Activated CD4-positive, alpha-beta T cell treated with anti-CD3 and anti-CD28 coated beads, Interleukin-2, Interleukin-4, amounts not matched to agents 100 ng/mL and 50 ng/mL, durations not matched to agents 16 hours and 8 hours (primary cell): ENCODE measurements around the gene RETREG2.
"Not testable (repeated sequence)": the region's sequence is repeated elsewhere in the genome, so short reads cannot be mapped to it uniquely, and the experiment has no call there.

Source experiments
- DNase-seq: peaks from one replicate; pipeline ENCODE4 v3.0.0-alpha.2; 2020; ENCODE audit warnings: low spot score

The RETREG2 gene

DNA sequence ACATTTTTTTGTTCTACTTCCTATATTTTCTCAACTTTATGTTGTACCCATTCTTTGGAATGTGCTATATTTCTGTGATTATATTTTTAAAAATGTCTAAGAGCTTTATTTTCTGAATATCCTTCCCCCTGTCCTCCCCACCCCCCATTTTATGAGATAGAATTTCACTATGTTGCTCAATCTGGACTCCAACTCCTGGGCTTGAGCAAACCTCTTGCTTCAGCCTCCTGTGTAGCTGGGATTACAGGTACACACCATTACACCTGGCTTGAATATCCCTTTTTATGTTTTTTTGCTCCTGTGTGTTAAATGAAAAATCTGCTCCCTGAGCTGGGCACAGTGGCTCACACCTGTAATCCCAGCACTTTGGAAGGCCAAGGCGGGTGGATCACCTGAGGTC is 19.3 kb downstream of the RETREG2 start:
- DNase-seq, result no peak

DNA sequence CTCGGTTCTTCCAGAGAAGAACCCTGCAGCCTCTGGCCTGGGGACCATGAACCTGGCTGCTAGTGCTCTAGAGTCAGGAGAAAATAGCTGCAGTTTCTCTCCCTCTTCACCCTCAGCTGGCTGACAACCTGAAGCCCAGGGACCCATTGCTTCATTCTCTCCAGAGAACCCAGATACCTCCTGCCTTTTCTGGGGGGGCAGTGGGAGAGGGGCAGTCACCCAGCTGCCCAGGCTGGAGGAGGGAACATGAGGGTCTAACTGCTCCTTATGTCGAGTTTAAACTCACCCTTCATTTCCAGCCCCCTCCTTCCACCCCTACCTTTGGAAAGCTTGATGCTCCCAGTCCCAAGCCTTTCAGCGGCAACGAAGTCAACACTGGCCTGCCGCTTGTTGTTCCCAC is 20.9 kb downstream of the RETREG2 start:
- no peak for DNase-seq

DNA sequence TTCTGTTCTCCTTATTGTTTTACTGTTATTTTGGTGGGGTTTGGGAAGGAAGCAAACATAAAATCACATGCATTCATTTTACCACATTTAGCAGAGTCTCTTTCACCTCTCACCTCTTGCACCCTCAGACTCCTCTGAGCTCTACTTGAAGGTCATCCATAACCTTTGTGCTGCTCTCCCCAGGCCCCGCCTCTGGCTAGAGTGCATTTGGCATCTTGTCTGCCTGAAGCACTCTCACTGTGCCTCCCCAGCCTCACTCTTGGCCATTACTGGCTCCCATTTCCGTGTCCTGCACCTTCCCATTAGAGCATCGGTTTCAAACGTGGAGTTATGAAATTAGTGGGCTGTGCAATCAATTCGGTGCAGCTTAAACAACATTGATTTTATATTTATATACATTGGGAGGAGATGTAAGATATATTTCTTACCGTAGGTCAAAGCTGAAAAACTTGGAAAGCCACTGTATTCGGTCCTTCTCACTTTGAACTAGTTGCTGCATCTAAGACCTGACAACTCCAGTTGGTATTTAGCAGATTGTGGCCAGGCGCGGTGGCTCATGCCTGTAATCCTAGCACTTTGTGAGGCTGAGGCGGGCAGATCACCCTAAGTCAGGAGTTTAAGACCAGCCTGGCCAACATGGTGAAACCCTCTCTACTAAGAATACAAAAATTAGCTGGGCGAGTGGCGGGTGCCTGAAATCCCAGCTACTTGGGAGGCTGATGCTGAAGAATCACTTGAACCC is 21.6 kb downstream of the RETREG2 start:
- no peak for DNase-seq

DNA sequence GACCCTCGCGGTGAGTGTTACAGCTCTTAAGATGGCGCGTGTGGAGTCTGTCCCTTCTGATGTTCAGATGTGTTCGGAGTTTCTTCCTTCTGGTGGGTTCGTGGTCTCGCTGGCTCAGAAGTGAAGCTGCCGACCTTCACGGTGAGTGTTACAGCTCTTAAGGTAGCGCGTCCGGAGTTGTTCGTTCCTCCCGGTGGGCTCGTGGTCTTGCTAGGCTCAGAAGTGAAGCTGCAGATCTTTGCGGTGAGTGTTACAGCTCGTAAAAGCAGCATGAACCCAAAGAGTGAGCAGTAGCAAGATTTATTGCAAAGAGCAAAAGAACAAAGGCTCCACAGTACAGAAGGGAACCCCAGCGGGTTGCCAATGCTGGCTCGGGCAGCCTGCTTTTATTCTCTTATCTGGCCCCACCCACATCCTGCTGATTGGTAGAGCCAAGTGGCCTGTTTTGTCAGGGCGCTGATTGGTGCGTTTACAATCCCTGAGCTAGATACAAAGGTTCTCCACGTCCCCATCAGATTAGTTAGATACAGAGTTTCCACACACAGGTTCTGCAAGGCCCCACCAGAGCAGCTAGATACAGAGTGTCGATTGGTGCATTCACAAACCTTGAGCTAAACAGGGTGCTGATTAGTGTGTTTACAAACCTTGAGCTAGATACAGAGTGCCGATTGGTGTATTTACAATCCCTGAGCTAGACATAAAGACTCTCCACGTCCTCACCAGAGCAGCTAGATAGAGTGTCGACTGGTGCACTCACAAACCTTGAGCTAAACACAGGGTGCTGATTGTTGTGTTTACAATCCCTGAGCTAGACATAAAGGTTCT is 22.6 kb downstream of the RETREG2 start:
- not testable (repeated sequence) for DNase-seq

DNA sequence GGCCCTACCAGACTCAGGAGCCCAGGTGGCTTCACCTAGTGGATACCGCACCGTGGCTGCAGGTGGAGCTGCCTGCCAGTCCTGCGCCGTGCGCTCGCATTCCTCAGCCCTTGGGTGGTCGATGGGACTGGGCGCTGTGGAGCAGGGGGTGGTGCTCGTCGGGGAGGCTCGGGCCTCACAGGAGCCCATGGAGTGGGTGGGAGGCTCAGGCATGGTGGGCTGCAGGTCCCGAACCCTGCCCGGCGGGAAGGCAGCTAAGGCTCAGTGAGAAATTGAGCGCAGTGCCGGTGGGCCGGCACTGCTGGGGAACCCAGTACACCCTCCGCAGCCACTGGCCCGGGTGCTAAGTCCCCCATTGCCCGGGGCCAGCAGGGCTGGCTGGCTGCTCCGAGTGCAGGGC is 23.3 kb downstream of the RETREG2 start:
- not testable (repeated sequence) for DNase-seq

DNA sequence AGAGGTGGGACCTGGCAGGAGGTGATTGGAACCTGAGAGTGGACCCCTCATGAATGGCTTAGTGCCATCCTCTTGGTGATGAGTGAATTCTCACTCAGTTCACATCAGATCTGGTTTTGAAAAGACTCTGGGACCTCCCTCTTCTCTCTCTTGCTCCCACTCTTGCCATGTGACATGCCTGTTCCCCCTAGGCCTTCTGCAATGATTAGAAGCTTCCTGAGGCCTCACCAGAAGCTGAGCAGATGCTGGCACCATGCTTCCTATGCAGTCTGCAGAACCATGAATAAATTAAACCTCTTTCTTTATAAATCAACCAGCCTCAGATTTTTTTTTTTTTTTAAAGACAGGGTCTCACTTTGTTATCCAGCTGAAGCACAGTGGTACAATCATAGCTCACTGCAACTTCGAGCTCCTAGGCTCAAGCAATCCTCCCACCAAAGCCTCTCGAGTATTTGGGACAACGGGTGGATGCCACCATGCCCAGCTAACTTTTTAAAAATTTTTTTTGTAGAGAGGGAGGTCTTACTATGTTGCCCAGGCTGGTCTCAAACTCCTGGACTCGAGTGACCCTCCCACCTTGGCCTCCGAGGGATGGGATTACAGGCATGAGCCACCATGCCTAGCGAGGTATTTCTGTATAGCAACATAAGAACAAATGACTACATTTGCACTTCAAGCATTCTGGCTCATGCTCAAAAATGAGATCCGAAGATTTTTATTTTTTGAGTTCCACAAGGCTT is 26.5 kb downstream of the RETREG2 start:
- DNase-seq, result no peak

DNA sequence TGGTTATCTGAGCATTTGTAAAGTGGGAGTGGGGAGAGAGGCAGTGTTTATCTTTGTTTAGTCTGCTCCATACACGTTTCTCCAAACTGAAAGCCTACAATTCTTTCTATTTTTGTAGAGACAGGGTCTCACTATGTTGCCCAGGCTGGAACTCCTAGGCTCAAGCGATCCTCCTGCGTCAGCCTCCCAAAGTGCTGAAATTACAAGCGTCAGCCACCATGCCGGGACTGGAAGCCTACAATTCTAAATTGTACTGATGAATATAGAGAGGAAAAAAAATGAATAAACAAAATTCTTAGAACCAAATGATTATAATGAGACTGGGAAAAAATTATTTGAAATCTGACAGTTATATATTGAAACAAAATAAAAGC is 27.1 kb downstream of the RETREG2 start:
- DNase-seq, result no peak

DNA sequence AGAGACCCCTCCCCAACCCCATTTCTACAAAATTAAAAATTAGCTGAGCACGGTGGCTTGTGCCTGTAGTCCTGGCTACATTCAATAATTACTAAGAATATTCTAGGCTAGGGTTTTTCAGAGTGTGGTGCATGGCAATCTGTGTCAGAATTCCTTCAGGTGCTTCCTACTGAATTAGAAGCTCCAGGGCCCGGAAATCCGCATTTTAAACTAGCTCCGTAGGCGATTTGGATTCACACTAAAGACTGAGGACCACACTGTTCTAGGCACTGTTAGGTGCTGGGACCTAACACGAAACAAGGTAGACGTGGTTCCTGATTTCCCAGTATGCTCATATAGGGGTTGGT is 27.9 kb downstream of the RETREG2 start:
- no peak for DNase-seq

DNA sequence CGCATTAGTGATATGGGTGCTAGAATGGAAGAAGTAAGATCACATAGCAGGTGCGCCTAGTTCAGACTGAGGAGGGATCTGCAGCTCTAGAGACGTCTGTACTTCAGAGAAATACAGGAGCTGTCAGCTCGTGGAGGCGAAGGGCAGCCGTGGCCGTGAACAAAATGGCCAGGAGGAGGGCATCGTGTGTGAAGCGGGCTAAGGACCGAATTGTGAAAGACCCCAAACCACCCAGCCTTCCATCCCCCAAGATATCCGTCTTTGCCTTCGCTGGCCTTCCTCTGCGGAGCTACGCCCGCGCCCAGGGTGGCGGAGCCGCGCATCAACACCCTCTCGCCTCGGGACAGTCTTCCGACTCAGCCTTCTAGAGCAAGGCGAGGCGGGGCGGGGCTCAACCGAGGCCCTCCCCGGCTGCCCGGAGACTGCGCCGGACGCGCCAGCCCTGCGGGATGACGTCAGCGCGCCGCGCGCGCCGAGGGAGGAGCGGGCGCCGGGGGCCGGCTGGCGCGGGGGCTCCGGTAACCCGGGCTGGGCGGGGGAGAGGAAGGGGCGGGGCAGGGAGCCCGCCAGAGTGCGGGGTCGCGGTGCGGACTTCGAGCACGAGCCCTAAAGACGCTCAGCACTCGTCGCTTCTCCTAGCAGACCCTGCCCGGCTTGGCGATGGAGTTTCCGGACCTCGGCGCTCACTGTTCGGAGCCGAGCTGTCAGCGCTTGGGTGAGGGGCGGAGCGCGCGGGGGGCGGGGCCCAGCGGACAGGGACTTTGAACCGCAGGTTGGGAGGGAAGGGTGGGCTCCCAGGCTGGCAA is 28.5 kb downstream of the RETREG2 start, which contains the start of gene ZFAND2B:
TSS of gene ZFAND2B (plus strand) at position 455 of the 806 bp plus-strand sequence. CDS start at position 661, 206 bp downstream.
- DNase-seq, result peak; percentile 93

DNA sequence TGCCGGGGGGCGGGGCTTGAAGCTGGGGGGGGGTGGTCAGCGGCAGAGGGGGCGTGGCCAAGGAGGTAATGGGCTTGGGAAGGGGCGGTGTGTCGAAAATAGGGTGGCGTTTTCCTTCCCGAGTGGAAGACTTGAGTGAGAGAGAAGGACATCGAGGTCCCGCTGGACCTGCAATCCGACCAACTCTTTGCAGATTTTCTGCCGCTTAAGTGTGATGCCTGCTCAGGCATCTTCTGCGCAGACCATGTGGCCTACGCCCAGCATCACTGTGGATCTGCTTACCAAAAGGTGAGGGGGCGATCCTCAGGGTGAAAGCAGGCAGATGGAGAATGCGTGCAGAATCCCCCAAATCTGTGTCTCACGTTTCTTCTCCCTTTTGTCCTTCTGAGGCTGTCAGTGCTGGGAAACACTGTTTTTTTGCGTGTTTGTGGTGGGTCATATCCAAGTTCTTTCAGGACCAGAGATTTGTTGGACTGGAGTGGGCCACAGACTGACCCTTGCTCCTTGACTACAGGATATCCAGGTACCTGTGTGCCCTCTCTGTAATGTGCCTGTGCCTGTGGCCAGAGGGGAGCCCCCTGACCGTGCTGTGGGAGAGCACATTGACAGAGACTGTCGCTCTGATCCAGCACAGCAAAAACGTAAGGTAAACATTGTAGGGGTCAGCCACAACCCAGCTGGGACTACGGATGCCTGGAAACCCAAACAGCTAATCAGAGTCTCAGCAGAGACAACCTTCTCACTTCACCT is 29.2 kb downstream of the RETREG2 start:
- no peak for DNase-seq

DNA sequence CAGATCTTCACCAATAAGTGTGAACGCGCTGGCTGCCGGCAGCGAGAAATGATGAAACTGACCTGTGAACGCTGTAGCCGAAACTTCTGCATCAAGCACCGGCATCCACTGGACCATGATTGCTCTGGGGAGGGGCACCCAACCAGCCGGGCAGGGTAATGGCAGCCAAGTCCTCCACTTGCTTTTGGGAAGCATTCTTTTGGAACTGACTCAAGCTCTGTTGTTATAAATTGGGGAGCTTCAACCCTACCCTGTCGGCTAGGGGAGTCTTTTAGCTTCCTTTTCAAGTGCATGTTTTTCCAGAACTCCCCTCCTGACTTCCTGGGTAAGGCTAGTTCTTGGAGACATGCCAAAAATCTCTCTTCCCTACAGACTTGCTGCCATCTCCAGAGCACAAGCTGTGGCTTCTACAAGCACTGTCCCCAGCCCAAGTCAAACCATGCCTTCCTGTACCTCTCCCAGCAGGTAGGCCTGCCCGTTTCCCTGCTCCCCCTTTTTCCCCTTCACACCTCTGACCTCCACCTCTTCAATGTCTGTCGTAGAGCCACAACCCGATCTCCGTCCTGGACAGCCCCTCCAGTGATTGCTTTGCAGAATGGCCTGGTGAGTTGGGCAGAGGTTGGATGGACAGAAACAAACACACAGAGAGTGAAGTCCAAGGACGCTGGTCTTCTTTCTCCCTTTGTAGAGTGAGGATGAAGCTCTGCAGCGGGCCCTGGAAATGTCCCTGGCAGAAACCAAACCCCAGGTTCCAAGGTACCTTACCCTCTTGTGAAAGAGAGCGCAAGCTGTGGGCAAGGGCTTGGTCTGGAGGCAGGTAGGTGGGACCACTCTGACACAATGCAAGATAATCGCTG is 30.0 kb downstream of the RETREG2 start:
- DNase-seq, result no peak

DNA sequence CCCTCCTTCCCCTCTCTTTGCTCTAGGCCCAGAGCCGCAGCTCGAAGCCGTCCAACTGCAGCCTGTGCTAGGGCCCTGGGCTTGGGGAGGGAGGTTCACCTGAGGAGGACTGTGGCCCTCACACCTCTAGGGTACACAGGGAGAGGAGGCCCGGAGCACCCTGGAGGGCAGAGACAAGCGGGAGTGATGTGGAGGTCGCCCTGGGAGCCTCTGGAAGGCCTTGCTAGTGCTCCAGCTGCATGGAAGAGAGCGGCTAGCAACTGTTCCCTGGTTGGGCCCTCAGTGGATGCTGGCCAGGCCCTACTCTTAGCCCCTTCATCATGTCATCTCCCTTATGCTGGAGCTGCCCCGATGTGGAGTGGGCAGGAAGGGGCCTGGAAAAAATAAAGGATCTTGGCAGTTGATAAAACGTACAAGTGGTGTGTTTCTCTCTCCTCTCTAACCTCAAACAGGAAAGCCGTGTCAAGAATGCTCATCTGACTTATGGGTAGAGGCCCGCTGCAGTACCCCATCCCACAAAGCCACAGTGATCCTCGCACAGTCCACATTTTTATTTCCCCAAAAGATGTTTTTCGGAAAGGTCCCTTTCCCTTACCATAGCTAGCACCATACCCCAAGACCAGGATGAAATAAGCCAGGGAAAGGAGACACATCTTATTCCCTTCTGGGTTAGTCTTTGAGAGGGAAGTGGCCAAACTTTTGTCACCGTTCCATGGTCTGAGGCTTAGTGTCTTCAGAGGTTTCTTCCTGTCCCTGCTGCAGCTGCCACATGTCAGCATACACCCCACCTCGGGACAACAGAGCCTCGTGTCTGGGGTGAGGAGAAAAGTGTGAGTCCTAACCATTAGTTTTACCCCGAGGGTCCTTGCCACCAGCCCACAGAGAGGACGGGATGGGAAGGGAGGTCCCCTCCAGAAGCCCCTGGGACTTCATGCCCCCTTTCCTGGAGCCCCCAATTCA is 31.4 kb downstream of the RETREG2 start:
- no peak for DNase-seq

DNA sequence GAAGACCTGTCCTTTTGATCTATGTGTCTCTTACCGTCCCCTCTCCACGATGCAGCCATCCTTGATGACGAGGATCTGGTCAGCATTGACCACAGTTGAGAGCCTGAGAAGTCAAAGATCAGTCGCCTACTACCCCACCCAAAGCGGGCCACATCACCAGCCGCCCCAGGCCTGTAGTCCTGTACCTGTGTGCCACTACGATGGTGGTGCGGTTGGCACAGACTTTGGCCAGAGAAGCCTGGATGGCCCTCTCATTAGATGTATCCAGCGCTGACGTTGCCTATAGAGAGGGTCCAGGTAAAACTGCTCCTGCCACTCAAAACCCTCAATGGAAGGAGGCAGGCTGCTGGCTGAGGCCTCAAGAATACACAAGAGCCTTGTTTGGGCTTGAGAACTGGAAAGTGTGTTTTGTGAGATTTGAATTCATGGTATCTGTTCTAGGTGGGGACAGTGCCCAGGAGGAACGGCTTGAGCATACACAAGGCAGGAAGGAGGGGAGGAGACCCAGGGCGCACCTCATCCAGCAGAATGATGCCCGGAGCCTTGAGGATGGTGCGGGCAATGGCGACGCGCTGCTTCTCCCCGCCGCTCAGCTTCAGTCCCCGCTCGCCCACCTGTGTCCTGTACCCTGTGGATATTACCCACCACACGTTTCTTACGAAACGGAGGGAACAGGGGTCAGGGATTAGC is 32.3 kb downstream of the RETREG2 start:
- DNase-seq, result no peak

DNA sequence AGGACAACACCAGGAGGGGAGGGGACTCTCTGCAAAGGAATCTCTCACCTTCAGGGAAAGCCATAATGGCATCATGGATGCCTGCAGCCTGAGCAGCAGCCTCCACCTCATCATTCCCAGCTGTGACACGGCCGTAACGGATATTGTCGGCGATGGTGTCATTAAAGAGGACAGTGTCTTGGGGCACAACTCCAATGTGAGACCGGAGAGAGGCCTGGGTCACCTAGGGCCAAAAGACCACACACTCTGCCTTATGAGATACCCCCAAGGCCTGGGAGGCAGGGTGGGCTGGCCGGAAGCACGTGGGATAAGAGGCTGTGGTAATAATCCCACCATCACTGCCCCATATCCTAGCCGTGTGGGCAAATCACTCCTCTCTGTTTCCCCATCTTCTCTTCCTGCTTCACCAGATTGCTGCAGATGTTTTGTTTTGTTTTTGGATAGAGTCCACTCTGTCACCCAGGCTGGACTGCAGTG is 32.8 kb downstream of the RETREG2 start:
- no peak for DNase-seq

DNA sequence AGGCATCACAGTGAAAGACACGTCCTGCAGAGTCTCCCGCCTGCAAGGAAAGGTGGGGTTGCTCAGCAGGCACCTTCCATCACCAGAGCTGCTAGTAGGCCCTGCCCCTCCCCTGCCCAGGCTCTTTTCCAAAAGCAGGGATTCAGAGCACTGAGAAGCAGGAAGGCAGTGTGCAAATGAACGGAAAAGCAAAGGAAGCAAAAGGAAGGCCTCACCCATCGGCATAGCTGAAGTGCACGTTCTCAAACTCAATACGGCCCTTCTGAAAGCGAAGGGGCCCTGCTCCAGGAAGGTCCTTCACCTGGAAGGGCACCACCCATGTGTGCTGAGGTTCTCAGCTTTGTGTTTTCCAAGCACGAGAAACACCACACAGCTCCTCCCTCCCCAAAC is 34.9 kb downstream of the RETREG2 start:
- no peak for DNase-seq

DNA sequence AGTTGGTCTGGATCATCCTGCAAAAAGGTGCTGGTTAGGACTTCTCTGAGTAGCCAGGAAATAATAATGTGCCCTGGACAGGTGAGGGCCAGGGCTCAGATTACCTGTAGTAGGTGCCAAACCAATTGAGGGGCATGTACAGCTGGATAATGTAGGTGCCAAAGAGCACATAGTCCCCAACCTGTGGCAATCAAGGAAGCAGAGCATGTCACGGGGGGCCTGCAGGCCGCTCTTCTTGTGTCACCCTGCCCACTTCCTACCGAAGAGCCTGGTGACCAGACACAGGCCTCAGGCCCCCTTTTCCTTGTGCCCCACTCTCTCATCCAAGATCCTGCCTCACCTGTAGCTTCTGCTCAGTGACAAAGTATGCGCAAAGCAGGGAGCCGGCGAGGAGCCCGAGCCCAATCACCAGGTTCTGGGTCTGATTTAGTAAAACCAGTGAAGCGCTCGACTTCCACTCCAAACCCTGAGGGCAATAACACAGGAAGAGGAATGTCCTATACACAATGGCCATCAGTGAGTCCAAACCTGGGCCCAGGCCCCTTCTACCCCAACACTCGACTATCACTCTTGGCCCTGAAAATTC is 35.5 kb downstream of the RETREG2 start:
- DNase-seq, result no peak

DNA sequence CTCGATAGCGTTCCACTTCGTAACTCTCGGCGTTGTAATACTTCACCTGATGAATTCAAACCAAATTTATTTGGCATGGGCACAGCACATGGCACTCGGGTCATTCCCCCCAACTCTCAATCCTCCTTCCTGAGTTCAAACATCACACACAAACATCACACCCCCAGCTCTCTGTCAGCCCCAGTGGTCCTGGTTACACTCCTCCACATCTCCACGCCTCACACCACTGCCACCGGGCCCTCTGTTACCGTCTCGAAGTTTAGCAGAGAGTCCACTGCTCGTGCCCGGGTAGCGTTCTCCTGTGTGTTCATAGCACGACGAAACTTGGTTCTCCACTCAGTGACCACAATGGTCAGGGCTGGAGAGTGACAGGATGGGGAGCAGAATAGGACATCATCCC is 36.1 kb downstream of the RETREG2 start:
- DNase-seq, result no peak

DNA sequence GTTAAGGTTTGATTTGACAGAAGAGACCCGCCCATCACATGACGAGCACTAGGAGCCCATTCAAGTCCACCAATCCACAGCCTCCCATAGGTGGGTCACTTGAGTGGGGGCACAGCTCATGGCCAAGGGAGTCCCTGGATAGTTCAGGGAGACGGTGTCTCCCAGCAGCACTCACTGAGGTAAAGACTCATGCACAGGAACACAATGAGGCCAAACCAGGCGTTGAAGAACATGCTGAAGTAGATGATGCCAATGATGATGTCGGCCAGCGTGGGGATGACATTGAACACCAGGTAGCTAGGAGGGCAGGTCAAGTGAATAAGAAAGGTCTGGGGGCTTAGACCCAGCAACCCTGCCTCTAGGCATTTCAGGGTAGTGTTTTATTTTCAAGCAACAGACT is 36.7 kb downstream of the RETREG2 start:
- no peak for DNase-seq
